HG02798 (cell line): Measurements from ENCODE around the gene ZNF883.

ENCODE experiments used
- ATAC-seq: cut with Tn5 transposase; IDR thresholded peaks from one replicate; pipeline ENCODE4 v1.9.1; 2021; ENCODE audit warnings: mild to moderate bottlenecking; ENCODE audit not compliant: unreplicated experiment, poor library complexity

Gene ZNF883

GRCh38 chr9:112925058-112925641 lies 86.8 kb downstream of the ZNF883 start:
- no peak for ATAC-seq

DNA sequence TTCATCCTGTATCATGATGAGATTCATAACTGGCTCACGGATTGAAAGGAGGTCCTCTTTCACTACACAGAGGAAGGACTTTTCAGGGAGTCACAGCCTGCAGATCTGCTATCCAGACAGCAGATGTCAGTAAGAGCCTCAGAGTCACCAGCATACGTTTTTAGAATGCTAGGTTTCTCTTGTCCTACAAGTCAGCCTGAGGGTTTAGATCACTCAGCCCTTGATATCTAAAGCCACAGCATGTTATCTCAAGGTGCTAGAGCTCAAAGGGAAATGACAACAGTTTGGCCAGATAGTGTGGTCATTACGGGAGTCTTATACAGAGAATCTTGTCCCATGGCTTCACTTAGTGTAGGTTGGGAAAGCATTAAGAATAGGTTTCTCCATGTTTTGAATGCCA lies 90.4 kb downstream of the ZNF883 start:
- peak; percentile 40 for ATAC-seq

DNA sequence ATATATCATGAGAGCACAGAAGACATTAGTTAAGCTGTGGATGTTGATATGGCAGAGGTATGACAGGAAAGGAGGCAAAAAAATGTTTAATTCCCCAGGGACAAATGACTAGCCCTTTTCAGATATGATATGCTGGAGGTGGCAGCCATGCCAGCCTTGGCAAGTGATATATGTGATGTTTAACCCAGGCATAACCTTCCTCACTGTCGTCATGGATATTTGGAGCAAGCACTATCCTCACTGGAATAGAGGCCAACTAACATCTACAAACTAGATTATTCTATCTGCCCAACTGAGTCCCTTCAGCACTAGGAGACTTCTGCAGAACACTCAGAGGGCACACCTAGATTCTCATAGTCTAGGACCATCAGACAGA lies 94.0 kb downstream of the ZNF883 start:
- ATAC-seq, result no peak

- no peak for ATAC-seq
Measured at GRCh38 chr9:112917047-112917986, 94.7 kb downstream of the ZNF883 start.

GRCh38 chr9:112914524-112914923 lies 97.5 kb downstream of the ZNF883 start:
- no peak for ATAC-seq

DNA sequence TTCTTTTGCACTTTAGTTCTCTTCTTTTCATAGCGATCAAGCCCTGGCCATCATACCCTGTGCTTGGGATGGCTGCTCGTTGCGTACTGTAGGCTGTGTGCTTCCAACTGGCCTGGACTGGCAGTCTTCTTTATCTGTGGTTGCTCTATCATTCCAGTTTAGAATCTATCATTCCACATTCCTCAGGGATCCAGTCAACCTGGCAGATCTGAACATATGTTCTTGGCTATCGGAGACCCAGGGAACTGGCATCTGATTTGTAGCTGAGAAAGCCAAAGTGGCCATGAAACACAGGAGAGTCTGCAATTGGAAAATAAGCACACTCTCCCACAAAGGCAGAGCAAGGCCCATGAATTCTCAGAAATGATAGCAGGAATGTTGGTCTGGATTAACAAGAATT lies 98.7 kb downstream of the ZNF883 start:
- ATAC-seq, result no peak

DNA sequence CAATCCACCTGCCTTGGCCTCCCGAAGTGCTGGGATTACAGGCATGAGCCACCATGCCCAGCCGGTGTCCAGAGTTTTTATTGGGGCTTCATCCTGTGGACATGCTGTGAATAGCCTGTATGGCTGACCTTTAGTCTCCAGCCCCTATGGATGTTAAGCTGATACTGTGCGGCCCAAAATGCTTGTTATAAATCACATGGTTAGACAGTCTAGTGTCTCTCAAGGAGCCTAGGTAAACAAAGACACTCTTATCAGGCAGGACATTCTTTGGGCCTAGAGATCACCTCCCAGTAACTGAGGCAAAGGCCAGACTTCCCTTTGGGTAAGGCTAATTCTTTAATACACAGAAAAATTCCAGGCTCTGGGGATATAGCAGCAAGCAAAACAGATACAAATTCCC lies 99.4 kb downstream of the ZNF883 start:
- ATAC-seq, result no peak

- no peak for ATAC-seq
Measured at GRCh38 chr9:112911736-112912135, 100.3 kb downstream of the ZNF883 start.
